Right atrium auricular region (tissue), 2 donors: Measurements from ENCODE around the gene OTOF. TPM values are rescaled to one million over a fixed set of nuclear protein-coding genes. Genes with fewer than 3 reads are reported as not detected.

Experiments used
- DNase-seq: peaks from one replicate; pipeline ENCODE4 v3.0.0-alpha.2; 2019; ENCODE audit warnings: low spot score
- H3K27ac ChIP-seq, 2 donors: fragments of 200-600 bp; sonication (generic); 1 replicate in 1 of 2; 2 replicates in 1 of 2; pipeline ENCODE4 v1.5.1; 2016 to 2019
- H3K27me3 ChIP-seq, 2 donors: fragments of 200-600 bp; sonication (generic); one replicate each; pipeline versions ENCODE4 v1.5.1 to v1.6.0; 2017 to 2019
- H3K36me3 ChIP-seq: fragments of 200-600 bp; sonication (generic); one replicate; pipeline ENCODE4 v1.5.1; 2016
- H3K4me1 ChIP-seq, 2 donors: fragments of 200-600 bp; sonication (generic); one replicate each; pipeline versions ENCODE4 v1.5.1 to v1.6.0; 2017 to 2019
- H3K4me3 ChIP-seq, 2 donors: fragments of 200-600 bp; sonication (generic); 1 replicate in 1 of 2; 2 replicates in 1 of 2; pipeline ENCODE4 v1.5.1; 2017 to 2019; ENCODE audit warnings: mild to moderate bottlenecking in 1 of 2, moderate library complexity in 1 of 2
- H3K9me3 ChIP-seq, 2 donors: fragments of 200-600 bp; sonication (generic); one replicate each; pipeline ENCODE4 v1.5.1; 2019
- total RNA-seq, 2 donors: library from RNA; depleted of rRNA; stranded (reverse); fragments of >200 nt; gene quantifications; one replicate each; pipeline ENCODE4 v1.1.0, GENCODE V29; 2016
- TF ChIP-seq, protein P1 (sequence below), 2 donors: fragments of 200-600 bp; sonication (generic); IDR thresholded peaks; one replicate each; pipeline ENCODE4 v1.5.1; 2019; ENCODE audit warnings: antibody characterized with exemption in 2 of 2

Gene OTOF
- total RNA-seq, 2 donors from 2014 or later: 0.08 to 0.33 TPM

DNA sequence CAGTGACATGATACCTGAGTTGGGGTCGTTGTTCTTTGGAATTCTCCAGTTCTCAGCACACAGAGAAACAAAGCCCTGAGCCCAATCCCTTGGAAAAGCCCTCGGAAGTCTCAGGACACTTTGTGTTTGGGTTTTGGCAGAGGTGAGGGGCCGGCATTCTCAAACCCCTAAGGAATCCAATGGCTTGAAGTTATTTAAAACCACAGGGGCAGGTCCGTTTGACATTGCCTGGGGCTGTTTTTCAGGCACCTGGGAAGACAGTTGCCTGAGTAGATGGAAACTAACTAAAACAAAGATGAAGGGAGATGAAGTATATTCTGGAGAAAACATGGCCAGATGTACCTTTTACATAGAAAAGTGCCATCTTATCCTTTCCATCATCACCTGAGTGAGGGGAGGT lies 22.5 kb upstream of the OTOF start:
- TF ChIP-seq, protein P1, sequence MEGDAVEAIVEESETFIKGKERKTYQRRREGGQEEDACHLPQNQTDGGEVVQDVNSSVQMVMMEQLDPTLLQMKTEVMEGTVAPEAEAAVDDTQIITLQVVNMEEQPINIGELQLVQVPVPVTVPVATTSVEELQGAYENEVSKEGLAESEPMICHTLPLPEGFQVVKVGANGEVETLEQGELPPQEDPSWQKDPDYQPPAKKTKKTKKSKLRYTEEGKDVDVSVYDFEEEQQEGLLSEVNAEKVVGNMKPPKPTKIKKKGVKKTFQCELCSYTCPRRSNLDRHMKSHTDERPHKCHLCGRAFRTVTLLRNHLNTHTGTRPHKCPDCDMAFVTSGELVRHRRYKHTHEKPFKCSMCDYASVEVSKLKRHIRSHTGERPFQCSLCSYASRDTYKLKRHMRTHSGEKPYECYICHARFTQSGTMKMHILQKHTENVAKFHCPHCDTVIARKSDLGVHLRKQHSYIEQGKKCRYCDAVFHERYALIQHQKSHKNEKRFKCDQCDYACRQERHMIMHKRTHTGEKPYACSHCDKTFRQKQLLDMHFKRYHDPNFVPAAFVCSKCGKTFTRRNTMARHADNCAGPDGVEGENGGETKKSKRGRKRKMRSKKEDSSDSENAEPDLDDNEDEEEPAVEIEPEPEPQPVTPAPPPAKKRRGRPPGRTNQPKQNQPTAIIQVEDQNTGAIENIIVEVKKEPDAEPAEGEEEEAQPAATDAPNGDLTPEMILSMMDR (IDR thresholded peaks at IDR 0.05): no peak
- H3K4me3 ChIP-seq: no peak overlapping the region
- H3K9me3 ChIP-seq: no peaks in the 10 kb centered on the region
- no peaks in the 10 kb centered on the region for H3K36me3 ChIP-seq
- peaks cover 0 to 12% of the 10 kb centered on the region in 2 donors for H3K4me1 ChIP-seq
- DNase-seq: no peak
- H3K27ac ChIP-seq: no peak overlapping the region
- no peaks in the 10 kb centered on the region for H3K27me3 ChIP-seq

DNA sequence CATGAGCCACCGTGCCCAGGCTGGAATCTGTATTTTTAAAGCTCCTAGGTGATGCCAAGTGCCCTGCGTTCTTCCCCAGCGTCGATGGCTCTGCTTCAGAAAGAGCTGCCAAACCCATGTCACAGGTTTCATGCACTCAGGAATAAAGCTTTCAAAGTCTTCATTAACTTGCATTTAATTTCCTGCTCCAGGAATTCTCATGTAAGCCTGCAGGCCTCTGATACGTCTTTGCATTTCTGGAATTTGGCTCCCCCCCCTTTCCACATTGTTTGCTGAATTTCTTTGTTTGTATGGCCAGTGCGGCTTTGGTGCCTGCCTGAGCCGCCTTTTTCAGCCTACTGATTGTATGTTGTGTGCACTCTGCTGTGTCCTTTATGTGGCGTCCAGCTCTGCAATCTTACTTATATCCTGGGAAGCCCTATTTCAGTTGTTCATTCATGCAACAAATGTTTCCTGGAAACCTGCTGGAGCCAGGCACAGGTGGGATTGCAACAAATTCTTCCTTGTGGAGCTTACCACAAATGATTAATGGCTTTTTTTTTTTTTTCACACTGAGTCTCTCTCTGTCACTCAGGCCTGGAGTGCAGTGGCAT lies 17.9 kb upstream of the OTOF start:
- H3K27ac ChIP-seq: no peak overlapping the region
- TF ChIP-seq, protein P1 (IDR thresholded peaks at IDR 0.05): no peak
- H3K27me3 ChIP-seq: no peaks in the 10 kb centered on the region
- H3K4me1 ChIP-seq: no peaks in the 10 kb centered on the region
- no peak overlapping the region for H3K4me3 ChIP-seq
- H3K36me3 ChIP-seq: no peaks in the 10 kb centered on the region
- no peak for DNase-seq
- H3K9me3 ChIP-seq: no peaks in the 10 kb centered on the region

DNA sequence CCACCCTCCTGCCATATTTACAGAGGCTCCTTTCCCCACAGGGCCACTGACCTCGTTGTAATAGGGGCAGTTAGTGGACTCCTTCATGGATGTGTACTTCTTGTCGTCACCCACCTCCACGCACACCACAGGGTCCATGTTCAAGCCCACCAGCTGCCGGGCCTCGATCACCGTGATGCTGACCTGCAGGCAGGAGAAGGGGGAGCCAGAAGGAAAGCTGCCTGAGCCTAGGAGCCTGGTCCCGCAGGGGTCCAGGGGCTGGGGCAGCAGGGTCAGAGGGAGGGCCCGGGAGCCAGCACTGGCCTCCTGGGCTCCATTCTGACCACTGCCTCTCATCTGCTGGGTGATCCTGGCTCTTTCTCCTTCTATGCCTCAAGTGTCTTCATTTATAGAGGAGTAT lies 17.0 kb upstream of the OTOF start:
- TF ChIP-seq, protein P1 (IDR thresholded peaks at IDR 0.05): no peak
- H3K9me3 ChIP-seq: no peaks in the 10 kb centered on the region

DNA sequence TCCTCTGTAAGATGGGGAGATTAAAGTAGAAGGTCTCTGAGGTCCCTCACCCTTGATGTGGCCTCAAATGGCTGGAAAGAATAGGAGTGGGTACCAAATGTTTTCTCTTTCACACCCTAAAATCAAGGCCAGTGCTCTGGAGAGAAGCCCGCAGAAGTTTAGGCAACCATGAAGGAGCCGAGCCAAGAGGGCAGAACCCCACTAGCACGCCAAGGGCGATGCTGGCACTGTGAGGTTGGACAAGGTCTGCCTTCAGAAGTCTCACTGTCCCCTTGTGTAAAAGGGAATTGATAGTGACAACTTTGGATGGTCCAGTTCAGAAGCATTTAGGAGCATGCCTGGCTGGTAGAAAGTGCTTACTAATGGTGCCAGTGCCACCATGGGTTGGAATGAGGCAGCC lies 16.3 kb upstream of the OTOF start:
- Histone ChIP-seq H3K4me1 (no peaks in the 10 kb centered on the region), H3K9me3 (no peaks in the 10 kb centered on the region), H3K36me3 (no peaks in the 10 kb centered on the region), H3K4me3 (no peak overlapping the region), H3K27me3 (no peaks in the 10 kb centered on the region), H3K27ac (no peak overlapping the region)
- DNase-seq: no peak
- TF ChIP-seq, protein P1 (IDR thresholded peaks at IDR 0.05): no peak

More for the DNA sequence above, 17.0 kb upstream of the OTOF start:
- Histone ChIP-seq H3K4me1 (no peaks in the 10 kb centered on the region), H3K4me3 (no peak overlapping the region), H3K27me3 (no peaks in the 10 kb centered on the region), H3K27ac (no peak overlapping the region), H3K36me3 (no peaks in the 10 kb centered on the region)
- no peak for DNase-seq

DNA sequence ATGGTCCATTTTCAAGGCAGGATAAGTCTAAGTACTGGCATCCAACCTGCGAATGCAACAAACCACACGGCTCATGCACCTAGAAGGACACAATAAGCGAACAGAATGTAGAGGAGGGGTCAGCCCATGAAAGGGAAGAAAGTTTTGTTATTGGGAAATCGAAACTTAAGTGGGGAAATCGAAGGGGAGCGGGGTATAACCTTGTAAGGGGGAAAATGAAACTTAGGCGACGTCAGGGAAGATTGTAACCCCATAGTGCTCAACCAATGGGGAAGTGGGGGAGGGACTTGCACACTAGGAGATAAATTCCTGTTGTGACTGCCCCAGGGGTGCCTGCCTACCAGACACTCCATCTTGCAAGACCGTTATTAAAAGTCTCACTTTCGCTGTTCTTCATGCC lies 15.6 kb upstream of the OTOF start:
- no peaks in the 10 kb centered on the region for H3K9me3 ChIP-seq
- TF ChIP-seq, protein P1 (IDR thresholded peaks at IDR 0.05): no peak
- no peaks in the 10 kb centered on the region for H3K27me3 ChIP-seq
- no peaks in the 10 kb centered on the region for H3K4me1 ChIP-seq
- no peak for DNase-seq
- H3K4me3 ChIP-seq: no peak overlapping the region
- H3K36me3 ChIP-seq: no peaks in the 10 kb centered on the region
- H3K27ac ChIP-seq: no peak overlapping the region
